GM19372 (cell line): ENCODE measurements around the gene SLC39A13.
A peak's percentile ranks its signal among the peaks of the same experiment; 100 is the strongest.

Source experiments
- ATAC-seq: cut with Tn5 transposase; IDR thresholded peaks from one replicate; pipeline ENCODE4 v1.9.1; 2021; ENCODE audit warnings: mild to moderate bottlenecking, low read depth, moderate library complexity; ENCODE audit not compliant: unreplicated experiment

The SLC39A13 gene

DNA sequence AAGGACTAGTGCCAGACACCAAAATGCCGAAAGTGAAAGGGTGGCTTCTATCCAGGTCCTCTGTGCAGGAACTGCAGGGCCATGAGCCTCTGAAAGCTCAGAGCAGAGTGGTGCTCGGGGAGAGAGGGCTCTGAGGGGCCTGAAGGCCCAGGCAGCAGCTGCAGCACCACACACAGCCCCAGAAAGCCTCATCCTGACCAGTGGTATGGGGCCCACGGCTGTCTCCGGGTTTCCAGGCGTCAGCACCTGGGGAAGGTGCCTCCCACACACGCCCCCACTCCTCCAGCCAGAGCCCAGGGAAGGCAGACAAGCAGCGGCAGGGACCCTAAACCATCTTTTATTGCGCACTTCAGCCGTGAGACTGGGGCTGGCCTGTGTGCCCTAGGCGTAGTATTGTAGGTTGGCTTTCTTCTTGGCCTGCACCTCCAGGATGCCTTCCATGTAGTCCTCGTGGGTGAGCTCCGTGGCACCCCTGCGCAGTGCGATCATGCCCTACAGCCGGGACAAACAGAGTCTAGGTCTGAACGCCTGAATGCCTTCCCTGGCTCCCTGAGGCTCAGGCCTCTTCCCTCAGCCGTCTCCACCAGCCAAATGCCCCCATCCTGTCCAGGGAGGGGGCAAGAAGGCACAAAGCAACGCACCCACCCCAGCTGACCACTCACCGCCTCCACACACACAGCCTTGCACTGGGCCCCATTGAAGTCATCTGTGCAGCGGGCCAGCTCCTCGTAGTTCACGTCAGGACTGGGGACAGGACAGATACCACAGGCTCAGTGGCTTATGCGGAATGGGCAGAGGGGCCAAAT lies 10.3 kb downstream of the SLC39A13 start:
- no peak for ATAC-seq

DNA sequence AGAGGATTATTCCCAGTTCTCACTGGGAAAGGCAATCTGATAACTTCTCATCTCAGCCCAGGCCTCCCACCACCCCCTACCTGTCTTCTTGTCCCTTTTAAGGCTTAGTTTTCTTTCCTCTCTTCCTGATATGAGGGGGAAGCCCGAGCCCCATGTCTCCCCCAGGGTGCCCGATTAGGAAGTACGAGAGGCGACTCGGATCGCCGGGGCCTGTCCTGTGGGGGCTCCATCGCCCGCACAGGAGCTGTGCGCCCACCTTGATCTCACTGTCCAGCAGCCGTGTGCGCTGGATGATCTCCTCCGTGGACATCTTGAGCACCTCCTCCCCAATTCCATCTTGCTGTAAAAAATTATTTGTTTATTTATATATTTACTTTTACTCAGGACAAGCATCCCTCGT lies 17.2 kb downstream of the SLC39A13 start:
- ATAC-seq, result no peak

DNA sequence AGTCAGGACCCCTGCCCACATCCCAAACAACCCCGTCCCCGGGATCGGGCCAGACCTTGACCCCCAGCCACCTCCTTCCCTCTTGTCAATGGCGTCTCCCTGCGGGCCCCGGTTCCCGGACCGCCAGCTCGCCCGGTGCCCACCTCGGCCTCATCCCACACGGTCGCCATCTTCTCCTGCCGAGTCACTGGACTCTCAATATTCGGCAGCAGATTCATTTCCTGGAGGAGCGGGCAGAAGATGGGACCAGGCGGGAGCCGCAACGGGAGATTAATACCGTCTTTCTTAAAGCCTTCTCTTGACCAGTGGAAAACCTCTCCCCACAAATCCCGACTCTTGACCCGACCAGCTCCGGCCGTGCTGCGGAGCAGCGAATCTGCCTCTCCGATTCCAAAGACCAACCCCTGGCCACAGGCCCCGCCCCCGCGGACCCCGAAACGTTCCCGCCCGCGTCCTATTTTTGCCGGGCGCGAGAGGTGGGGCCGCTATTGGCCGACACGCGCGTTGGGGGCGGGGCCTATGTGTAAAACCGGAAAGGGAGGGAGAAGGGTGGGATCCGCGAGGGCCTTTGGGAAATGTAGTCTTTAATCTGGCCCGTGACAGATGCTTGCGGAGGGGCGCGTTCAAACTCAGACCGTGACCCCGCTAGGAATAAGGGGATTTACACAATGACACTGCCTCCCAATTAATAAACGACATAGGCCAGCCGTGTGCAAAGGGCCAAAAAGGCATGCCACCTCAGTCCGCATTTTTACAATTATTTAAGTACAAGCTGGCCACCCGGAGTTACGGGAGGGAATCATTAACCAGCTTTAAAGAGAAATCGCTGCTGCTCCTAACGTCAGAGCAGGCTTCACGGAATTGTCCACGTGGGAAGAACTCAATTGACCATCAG lies 17.9 kb downstream of the SLC39A13 start, which contains the start of gene PSMC3:
PSMC3 (minus strand) TSS at position 378 of the 895 bp plus-strand sequence; CDS start at position 218, 160 bp downstream.
- ATAC-seq, result peak; percentile 94

DNA sequence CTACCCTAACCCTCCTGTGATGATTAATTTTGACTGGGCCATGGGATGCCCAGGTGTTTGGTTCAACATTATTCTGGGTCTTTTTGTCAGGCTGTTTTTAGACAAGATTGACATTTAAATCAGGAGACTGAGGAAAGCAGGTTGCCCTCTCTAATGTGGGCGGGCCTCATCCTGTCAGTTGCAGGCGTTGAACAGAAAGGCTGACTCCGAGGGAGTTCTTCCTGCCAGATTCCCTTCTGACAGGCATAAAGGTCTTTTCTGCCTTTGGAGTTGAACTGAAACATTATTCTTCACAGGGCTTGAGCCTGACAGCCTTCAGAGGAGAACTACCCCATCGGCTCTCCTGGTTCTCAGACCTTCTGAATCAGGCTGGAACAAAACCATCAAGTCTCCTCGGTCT lies 22.1 kb downstream of the SLC39A13 start:
- ATAC-seq, result no peak

DNA sequence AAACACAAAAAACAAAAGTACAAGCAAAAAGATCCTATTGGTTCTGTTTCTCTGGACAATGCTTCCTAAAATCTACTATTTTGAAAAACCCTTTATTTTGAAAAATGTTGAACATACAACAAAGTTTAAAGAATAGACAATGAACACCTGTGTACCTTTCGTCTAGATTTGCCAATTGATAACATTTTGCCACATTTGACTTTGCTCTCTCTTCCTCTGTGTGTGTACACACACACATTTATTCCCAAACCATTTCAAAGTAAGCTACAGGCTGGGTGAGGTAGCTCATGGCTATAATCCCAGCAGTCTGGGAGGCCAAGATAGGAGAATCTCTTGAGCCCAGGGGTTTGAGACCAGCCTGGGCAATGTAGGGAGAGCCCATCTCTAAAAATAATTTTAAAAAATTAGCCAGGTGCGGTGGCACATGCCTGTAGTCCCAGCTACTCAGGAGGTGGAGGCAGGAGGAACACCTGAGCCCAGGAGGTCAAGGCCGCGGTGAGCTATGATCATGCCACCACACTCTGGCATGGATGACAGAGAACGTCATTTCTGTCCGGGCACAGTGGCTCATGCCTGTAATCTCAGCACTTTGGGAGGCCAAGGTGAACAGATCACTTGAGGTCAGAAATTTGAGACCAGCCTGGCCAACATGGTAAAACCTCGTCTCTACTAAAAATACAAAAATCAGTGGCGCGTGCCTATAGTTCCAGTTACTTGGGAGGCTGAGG lies 23.1 kb downstream of the SLC39A13 start:
- ATAC-seq, result no peak

DNA sequence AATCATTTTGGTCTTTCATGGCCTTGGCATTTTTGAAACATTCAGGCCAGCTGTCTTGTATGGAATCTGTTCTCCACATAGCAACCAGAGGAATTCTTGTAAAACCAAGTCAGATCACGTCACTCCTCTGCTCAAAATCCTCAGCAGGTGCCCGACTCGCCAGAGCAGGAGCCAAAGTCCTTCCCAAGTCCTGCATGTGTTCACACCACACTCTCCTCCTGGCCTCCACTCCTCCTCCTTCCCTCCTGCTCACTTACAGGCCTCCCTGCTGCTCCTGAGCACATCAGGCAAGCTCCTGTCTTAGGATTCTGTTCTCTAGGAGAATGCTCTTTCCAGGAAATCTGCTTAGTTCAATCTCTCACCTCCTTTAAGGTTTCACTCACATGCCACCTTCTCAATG lies 24.8 kb downstream of the SLC39A13 start:
- ATAC-seq, result no peak

DNA sequence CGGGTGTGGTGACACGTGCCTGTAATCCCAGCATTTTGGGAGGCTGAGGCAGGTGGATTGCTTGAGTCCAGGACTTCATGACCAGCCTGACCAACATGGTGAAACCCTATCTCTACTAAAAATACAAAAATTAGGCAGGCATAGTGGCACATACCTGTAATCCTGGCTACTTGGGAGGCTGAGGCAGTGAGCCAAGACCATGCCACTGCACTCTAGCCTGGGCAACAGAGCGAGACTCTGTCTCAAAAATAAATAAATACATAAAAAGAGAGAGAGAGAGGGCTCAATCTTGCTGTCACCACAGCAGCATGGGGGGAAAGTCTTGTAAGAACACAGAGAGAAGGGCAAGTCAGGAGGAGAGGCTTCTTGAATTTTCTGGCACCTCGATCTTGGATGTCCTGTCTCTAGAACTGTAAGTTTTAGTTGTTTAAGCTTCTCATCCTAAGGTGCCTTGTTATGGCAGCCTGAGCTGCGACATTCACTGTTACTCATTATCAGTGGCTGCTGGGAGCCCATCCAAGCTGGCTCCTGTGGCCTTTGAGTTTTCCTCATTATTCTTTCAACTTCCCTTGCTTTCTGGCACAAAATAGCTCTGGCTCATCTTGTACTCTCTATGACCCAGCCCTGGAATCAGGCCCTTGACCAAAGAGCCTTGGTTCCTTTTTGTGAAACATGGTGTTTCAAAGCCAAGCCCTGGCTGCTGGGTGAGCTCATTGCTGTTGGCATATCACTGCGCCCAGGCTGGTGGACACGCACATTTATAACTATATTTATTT lies 25.8 kb downstream of the SLC39A13 start:
- no peak for ATAC-seq

DNA sequence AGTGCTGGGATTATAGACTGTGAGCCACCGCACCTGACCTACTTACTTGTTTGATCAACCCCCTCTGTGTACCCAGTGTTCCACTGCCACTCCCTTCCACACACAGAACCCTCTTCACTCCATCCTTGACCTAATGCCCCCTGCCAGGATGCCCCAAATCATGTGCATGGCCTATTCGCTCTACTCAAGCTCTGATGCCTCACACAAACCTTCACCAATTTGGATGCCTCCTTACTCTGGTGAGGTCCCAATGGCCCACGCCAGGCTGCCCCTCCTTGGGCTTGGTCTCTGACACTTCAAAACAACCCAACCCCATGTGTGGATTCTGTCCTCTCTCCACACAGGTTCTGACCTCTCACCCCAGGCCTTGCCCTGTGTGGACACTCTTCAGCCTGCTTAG lies 27.3 kb downstream of the SLC39A13 start:
- no peak for ATAC-seq

DNA sequence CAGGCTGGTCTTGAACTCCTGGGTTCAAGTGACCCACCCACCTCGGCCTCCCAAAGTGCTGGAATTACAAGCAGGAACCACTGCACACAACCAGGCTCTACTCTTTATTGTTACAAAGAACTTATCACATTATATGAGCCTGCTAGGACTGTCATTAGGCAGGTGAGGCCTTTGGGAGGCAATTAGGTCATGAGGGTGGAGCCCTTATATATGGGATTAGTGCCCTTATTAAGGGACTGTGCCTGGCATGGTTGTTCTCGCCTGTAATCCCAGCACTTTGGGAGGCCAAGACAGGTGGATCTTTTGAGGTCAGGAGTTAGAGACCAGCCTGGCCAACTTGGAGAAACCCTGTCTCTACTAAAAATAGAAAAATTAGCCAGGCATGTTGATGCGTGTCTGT lies 28.3 kb downstream of the SLC39A13 start:
- no peak for ATAC-seq

DNA sequence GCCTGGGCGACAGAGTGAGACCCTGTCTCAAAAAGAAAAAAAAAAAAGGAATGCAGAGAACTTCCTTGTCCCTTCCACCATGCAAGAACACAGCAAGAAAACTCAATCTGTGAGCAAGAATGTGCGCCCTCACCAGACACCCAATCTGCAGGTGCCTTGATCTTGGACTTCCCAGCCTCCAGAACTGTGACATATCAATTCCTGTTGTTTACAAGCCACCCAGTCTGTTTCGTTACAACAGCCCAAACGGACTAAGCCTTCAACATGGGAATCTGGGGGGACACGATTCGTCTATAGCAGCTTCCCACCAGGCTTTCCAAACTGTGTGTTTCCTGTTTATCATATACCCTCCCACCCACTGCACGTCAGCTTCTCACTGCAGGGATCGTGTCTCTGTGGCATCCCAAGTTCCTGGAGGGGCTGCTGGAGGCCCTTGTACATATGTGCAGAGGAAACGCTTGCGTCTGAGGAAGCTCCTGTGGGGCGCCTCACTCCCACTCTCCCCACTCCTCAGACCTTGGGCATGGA lies 28.9 kb downstream of the SLC39A13 start:
- ATAC-seq, result no peak

DNA sequence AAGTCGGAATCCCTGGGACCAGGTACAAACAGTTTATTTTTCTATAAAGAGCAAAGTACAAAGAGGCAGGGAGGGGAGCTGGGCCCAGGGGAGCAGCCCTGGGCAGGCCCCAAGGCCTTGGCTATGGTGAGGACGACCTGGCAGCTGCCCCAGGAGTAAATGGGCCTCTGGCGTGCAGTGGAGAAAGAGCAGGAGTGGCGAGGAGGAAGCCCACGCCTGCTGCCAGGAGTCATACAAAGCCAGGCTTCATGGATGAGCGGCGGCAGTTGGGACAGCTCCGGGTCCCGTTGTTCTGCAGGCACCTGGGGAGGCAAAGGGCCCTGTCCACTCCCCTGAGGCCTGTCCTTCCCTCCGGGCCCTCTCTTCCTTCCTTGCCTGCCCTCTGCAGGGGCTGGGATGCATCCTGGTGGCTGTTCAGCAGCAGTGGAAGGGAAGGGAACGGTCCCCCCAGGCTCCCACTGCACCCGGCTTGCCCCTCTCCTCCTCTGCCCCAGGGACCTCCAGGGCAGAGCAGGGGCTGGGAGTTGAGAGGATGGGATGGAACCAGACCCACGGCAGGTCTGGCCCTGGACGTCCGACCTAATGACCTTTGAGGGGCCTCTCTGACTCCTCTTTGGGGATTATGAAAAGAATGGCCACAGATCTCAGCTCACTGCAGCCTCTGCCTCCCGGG lies 29.5 kb downstream of the SLC39A13 start:
- ATAC-seq, result no peak

DNA sequence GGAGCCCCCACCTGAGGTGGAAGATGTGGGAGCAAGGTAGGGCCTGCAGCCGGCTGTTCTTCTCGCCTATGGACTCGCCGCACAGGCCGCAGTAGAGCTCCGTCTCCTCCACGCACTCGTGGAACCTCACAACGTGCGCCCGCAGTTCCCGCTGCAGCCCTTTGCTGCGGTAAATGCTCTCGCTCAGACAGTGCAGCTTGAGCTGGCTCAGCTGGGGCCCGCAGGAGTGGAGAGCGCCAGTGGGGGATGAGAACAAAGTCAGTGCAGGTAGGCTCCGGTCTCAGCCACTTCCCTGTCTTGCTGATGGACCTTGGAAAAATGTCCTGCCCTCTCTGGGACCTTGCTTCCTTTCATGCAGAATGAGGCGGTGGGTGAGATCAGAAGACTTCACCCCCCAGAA lies 30.3 kb downstream of the SLC39A13 start:
- no peak for ATAC-seq

DNA sequence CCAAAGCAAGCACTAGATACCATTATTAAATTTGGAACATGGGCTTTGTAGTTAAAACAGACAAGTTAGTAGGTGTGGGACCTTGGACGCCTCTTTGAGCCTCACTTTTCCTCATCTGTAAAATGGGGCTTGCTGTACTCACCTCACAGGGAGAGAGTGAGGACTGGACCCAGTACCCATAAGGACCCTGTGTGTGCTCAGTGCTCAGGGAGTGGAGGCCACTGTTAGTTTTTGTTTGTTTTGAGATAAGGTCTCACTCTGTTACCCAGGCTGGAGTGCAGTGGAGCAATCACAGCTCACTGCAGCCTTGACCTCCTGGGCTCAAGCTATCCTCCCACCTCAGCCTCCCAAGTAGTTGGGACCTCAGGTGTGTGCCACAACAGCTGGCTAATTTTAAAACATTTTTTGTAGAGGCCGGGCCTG lies 31.7 kb downstream of the SLC39A13 start:
- no peak for ATAC-seq

DNA sequence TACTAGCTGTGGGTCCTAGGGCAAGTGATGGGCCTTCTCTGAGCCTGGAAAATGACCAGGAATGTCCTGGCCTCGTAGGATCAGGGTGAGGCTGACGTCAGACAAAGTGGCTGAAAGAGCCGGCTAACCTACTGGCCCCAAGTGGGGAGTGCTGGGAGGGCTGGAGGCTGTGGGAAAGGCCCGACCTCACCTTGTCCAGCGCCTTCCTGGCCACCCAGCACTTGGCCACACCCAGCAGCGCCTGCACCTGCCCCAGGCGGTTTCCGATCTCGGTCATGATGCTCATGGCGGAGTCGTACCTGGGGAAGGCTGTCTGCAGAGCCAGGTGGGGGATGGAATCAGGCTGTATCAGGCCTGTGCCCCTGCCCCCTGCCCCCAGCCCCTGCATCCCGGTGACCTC lies 33.0 kb downstream of the SLC39A13 start:
- no peak for ATAC-seq

DNA sequence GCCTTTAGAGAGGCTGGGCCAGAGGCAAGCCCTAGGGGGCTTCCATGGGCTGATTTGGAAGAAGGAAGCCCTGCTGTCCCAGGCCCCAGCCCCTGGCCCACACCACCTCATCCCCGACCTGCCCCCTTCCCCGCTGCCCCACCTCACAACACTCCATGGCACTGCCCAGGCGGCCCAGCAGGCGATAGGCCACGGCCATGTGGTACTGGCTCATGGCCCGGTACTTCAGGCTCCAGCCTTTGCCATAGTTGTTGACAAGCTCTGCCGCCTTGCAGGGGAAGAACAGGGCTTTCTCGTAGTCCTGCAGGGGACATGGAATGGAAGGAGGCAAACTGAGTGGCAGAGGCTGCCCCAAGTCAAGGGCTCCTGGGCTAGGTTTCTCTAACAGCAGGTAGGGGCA lies 34.1 kb downstream of the SLC39A13 start:
- ATAC-seq, result no peak

DNA sequence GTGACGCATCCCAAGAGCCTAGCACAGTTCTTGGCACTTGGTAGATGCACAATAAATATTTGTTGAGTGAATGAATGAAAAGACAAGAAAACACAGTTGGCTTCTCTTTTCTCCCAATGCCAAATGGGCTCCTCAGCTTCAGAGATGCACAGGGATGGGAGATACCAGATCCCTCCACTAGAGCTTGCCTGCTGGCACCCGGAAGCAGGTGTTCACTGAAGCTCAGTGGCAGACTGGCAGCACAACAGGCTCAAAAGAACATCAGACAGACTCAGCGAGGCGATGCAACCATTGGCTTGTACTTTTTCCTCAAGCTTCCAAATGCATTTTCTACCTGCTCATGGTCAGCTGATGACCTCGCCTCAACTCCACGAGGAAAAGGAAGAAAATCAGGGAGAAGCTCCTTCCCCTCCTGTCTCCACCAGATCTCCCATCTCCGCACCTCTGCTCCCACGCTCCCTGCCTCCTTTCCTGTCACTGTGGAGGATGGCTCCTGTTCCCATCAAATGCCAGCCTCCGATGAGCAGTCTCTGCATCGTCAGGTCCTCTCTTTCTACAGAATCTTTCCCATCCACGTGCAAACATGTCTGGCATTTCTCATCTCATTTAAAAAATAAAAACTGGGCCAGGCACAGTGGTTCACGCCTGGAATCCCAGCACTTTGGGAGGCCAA lies 34.8 kb downstream of the SLC39A13 start:
- no peak for ATAC-seq

DNA sequence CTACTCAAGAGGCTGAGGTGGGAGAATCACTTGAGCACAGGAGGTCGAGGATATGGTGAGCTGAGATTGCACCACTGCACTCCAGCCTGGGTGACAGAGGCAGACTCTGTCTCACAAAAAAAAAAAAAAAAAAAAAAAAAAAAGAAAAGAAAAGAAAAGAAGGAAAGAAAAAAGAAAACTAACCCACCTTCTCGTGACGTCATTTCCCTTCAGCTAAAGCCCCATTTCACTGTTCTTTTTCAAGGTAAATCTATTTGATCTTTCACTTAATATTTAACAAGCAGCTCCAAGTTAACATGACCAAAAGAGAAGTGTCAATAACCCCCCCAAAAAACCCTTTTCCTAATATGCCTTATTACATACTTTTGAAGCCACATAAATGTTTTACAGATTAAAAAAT lies 35.4 kb downstream of the SLC39A13 start:
- no peak for ATAC-seq

DNA sequence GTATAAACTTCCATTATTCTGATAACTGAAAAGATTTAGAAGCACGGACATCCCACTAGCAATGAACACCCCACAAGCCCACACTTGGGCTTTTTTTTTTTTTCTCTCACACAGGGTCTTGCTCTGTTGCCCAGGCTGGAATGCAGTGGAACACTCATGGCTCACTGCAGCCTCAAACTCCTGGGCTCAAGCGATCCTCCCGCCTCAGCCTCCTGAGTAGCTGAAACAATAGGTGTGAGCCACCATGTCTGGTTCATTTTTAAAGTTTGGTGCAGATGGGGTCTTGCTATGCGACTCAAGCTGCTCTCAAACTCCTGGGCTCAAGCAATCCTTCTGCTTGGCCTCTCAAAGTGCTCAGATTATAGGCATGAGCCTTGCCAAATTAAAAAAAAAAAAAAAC lies 37.5 kb downstream of the SLC39A13 start:
- no peak for ATAC-seq

DNA sequence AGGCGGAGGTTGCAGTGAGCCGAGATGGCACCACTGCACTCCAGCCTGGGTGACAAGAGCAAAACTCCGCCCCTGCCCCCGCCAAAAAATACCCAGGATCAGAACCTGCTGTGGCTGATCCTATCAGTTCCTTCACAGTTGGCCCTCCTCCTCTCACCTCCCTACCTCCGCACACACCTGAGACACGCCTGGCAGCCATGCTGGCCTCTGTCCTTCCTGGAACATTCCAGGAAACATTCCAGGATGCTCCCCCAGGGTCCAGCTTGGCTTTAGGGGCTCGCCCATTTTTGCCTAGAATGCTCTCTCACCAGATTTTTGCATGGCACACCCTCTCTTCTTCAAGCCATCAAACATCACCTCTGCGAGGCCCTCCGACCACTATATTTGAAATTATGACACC lies 38.4 kb downstream of the SLC39A13 start:
- no peak for ATAC-seq
